ENCODE measurements around the gene SCO2. TPM values are rescaled to one million over a fixed set of nuclear protein-coding genes. Genes with fewer than 3 reads are reported as not detected.
A peak's percentile ranks its signal among the peaks of the same experiment; 100 is the strongest.

Gene SCO2
- total RNA-seq, 2 donors from 2014 or later: 5.5 to 5.7 TPM

GRCh38 chr22:50506611-50507420 is 18.6 kb downstream of the SCO2 start:
- intact Hi-C loops (cut with DNase I, micrococcal nuclease): no loop called here
- DNase-seq: peak; percentile 47 to 49
- peak; percentile 3 for ATAC-seq

DNA sequence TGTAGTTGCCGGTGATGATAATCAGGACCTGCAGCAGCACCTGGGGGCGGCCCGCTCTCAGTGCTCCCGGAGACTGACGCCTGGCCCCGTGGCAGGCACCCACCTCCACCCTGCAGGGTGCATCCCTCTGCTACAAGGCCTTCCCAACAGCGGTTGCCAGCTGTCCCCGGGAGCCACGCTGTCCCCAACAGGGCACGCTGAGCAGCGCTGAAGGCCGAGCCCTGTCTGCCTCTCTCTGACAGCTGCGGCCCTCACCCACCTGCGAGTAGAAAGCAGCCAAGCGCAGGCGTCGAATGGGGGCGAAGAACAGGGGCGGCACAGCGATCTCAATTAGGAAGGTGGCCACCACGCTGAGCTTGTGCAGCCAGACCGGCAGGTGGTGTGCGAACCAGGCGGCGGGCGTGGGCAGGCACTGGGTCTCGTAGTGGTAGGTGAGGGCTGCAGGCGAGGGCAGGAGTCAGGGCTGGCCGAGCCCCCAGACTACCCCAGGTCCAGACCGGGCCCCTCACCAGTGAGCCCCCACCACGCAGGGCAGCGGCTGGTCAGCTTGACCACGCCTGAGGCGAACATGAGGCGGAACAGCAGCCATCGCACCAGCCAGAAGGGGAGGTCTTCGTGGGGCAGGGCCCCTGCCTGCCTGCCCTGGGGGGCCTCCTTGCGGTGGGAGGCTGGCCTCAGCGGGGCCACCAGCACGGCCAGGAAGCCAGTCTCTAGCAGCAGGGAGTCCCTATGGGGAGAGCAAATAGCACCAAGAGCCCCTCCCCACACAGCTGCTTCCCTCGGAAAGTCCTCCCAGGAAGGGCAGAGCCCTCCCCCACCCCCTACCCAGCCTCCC is 19.4 kb downstream of the SCO2 start:
- ATAC-seq (no peak), DNase-seq (peak in 1 of 2 donors; percentile 34)
- intact Hi-C loops (cut with DNase I, micrococcal nuclease): no loop called here

DNA sequence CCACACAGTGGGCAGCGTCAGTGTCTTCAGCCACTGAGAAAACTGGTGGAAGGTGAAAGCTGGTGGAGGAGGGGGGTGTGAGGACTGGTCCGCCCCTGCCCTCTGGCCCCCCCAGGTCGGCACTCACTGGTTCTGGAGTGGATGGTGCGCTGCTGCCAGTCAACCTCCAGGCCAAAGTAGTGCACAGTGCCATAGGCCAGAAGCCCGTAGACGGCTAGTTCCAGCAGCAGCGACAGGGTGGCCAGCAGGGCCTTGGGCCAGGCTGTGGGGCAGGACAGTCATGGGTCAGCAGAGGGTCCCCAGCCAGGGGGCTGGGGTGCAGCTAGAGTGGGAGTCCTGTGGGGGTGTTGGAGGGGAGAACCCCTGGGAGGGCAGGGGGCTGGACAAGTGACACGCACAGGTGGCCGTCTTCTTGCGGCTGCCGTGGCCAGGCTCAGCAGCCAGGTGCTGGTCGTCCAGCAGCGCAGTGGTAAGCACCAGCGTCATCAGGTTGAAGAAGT is 20.1 kb downstream of the SCO2 start:
- no peak for DNase-seq
- no peak for ATAC-seq
- intact Hi-C loops (cut with DNase I, micrococcal nuclease): no loop called here

- intact Hi-C loops (cut with DNase I, micrococcal nuclease): no loop called here
Measured at GRCh38 chr22:50504369-50505211, 20.8 kb downstream of the SCO2 start.

GRCh38 chr22:50503475-50504145 is 21.8 kb downstream of the SCO2 start:
- intact Hi-C loops (cut with DNase I, micrococcal nuclease): no loop called here
- ATAC-seq: no peak
- DNase-seq: no peak

More at GRCh38 chr22:50504369-50505211, 20.8 kb downstream of the SCO2 start:
- DNase-seq (no peak), ATAC-seq (no peak)

GRCh38 chr22:50502628-50503474 is 22.5 kb downstream of the SCO2 start:
- DNase-seq (no peak), ATAC-seq (no peak)
- intact Hi-C loops (cut with DNase I, micrococcal nuclease): no loop called here

DNA sequence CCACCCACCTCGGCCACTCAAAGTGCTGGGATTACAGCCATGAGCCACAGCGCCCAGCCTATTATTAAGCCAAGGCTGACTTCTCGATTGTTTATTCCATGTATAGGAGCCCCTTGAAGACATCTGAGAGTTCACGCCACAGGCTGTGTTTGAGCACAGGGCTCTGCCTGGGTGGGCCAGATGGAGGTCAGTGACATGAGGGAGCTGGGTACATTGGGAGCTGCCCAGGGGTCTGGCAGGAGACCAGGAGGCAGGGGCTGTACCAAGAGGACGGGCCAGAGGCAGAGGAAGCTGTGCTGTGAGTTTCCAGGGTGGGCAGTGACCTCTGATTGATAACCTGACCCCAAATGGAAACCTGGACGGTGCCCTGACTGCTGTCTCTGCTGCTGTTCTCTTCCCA is 23.3 kb downstream of the SCO2 start:
- intact Hi-C loops (cut with DNase I, micrococcal nuclease): no loop called here
- ATAC-seq (no peak), DNase-seq (no peak)

GRCh38 chr22:50500452-50500851 is 24.9 kb downstream of the SCO2 start:
- ATAC-seq (no peak), DNase-seq (no peak)
- intact Hi-C loops (cut with DNase I, micrococcal nuclease): no loop called here

DNA sequence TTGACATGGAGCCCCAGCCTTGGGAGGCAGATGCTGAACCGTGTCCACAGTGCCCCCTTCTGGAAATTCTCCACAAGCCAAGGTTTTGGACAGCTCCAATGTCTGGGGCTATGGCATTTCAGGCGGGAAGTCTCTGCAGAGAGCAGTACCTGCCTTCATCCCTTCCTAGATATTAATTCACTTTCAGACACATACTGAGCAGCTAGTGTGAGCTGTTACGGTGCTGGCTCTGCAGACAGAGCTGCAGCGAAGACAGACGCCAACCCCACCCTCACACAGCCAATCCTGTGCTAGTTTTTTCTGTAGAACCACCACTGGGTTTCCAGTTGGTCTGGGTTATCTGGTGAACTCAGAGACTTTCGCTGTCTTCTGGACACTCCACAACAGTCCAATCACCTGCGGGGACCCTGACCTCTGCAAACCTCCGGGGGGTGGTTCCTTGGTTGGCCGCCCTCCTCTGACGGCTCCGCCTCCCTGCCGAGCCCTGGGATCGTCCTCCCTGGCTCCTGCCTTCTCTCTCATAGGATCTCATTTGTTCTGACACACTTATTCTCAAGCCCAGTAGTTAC is 27.0 kb downstream of the SCO2 start:
- DNase-seq: peak; percentile 71 to 79
- intact Hi-C loops (cut with DNase I, micrococcal nuclease): no loop called here
- ATAC-seq: peak; percentile 86

- DNase-seq (no peak), ATAC-seq (peak; percentile 72)
- intact Hi-C loops (cut with DNase I, micrococcal nuclease): no loop called here
Measured at GRCh38 chr22:50497093-50497492, 28.3 kb downstream of the SCO2 start.

- intact Hi-C loops (cut with DNase I, micrococcal nuclease): no loop called here
- ATAC-seq (no peak), DNase-seq (peak in 1 of 2 donors; percentile 4)
Measured at GRCh38 chr22:50490531-50491308, 34.7 kb downstream of the SCO2 start.

DNA sequence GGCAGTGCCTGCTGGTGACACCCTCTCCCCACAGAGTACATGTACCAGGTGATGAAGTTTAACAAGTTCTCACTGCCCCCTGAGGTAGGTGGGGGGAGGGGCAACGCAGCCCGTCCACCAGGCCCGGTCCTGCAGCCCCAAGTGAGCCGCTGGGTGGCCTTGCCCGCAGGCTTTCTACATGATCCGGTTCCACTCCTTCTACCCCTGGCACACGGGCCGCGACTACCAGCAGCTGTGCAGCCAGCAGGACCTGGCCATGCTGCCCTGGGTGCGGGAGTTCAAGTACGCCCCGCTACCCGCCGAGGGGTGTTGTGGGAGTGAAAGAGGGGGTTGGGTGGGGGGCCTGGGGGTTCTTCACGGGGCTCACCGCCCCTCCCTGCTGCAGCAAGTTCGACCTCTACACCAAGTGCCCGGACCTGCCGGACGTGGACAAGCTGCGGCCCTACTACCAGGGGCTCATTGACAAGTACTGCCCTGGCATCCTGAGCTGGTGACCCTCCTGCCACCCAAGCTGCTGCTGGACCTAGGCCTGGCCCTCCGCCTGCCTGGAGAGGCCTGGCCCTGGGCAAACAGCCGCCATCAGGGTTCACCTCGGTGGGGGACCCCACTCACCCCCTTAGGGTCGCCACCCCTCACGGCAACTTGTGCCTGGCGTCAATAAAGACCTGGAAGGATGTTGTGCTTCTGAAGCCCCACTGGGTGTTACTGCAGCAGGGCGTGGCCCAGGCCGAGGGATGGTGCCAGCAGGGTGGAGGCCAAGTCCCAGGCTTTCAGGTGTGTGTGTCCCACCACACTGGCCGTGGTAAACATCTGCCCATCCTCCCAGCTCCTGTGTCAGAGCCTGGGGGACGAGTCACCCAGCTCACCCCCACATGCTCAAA is 35.8 kb downstream of the SCO2 start:
- ATAC-seq: no peak
- intact Hi-C loops (cut with DNase I, micrococcal nuclease): no loop called here
- no peak for DNase-seq

DNA sequence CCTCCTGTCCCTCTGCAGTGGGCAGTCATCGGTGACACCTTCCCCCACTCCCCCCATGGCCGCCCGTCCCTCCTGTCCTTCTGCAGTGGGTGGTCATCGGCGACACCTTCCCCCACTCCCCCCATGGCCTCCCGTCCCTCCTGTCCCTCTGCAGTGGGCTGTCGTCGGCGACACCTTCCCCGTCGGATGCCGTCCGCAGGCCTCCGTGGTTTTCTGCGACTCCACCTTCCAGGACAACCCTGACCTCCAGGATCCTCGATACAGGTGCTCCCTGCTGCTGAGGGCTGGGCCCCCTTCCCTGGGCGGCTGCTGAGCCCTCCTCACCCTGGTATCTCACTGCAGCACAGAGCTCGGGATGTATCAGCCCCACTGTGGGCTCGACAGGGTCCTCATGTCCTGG is 36.5 kb downstream of the SCO2 start:
- no peak for DNase-seq
- intact Hi-C loops (cut with DNase I, micrococcal nuclease): no loop called here
- ATAC-seq: no peak

DNA sequence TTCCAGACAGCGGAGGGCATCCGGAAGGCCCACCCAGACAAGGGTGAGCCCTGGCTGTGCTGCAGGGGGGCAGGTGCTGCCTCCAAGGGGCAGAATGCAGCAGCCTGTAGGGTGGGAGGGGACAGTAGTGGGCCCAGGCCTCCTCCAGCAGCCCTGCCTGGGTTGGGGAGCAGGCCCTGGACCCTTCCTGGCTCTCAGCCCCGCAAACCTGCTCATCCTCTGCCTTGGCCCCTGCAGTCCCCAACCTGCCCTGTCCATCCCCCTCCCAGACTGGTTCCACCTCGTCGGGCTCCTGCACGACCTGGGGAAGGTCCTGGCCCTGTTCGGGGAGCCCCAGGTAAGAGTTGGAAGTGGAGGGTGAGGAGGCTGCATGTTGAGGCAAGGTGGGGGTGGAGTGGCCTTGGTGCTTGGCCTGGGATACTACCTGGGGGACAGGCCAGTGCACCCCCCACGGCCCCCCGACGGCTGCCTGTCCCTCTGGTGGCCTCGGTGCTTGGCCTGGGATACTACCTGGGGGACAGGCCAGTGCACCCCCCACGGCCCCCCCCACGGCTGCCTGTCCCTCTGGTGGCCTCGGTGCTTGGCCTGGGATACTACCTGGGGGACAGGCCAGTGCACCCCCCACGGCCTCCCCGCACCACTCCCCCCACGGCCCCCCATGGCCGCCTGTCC is 37.3 kb downstream of the SCO2 start:
- ATAC-seq: no peak
- intact Hi-C loops (cut with DNase I, micrococcal nuclease): no loop called here
- no peak for DNase-seq
